ENCODE results near the gene CRYZ. TPM values are rescaled to one million over a fixed set of nuclear protein-coding genes. Genes with fewer than 3 reads are reported as not detected.

CRYZ gene
- polyA plus RNA-seq, 1 of the 3 experiments (the other 2 are of a cell fraction): 57.2 TPM

GRCh38 chr1:74703386-74704182 lies 29.3 kb downstream of the CRYZ start:
- Histone ChIP-seq H3K9me3 (no peaks in the 10 kb centered on the region), H3F3A (replicated peaks; ENCODE audit: insufficient read depth) (no peaks in the 10 kb centered on the region), H3K36me3 (replicated peaks in 1 of 2; ENCODE audit: control insufficient read depth in 1 of 2, insufficient read depth in 2 of 2, low read length in 1 of 2) (peaks cover 26 to 30% of the 10 kb centered on the region in 2 experiments), H3K79me2 (ENCODE audit: insufficient read depth) (no peaks in the 10 kb centered on the region), H3K4me3 (ENCODE audit: low read depth in 2 of 2, low read length in 1 of 2) (no peak overlapping the region), H3K4me2 (no peak overlapping the region), H3K9ac (no peak overlapping the region), H3K27me3 (ENCODE audit: insufficient read depth) (no peaks in the 10 kb centered on the region), H3K9me2 (no peaks in the 10 kb centered on the region), H4K20me1 (ENCODE audit: insufficient read depth) (no peaks in the 10 kb centered on the region), H2AFZ (ENCODE audit: low read depth) (no peak overlapping the region), H3K4me1 (ENCODE audit: control insufficient read depth in 1 of 2, insufficient read depth in 2 of 2, low read depth in 1 of 2, low read length in 1 of 2) (no peaks in the 10 kb centered on the region), H3K27ac (ENCODE audit: low read depth in 2 of 2, low read length in 1 of 2) (no peak overlapping the region)
- no peak for DNase-seq
- ChIA-PET CTCF (interaction anchor here (1.1 to 1.5 kb wide), 2 partner anchors 14 to 193 kb away, joined by 3 to 5 read pairs; no protein-coding TSS in a partner anchor), POLR2A (no interaction called here)
- 98% methylated on average over 6 of the region's 6 CpGs for WGBS (ENCODE audit: low lambda C conversion rate)
- no peak for TF ChIP-seq FOXJ3 (CRISPR knock-in tag; IDR thresholded peaks at IDR 0.05)
- TF ChIP-seq EZH2phosphoT487 (IDR thresholded peaks at IDR 0.05; ENCODE audit: borderline replicate concordance, low read depth): no peak
- no peak for TF ChIP-seq CHD2 (IDR thresholded peaks at IDR 0.05; ENCODE audit: low read length, partially characterized antibody)
- no peak for TF ChIP-seq RXRA (IDR thresholded peaks at IDR 0.05; ENCODE audit: borderline replicate concordance, low read depth)
- no peak for TF ChIP-seq JUND (IDR thresholded peaks at IDR 0.05)
- no peak for TF ChIP-seq CTCF (IDR thresholded peaks at IDR 0.05)
- no peak for TF ChIP-seq RAD21 (IDR thresholded peaks at IDR 0.05; ENCODE audit: low read length)
- no peak for TF ChIP-seq RCOR1 (IDR thresholded peaks at IDR 0.05; ENCODE audit: low read length)
- TF ChIP-seq TCF12 (IDR thresholded peaks at IDR 0.05): no peak
- TF ChIP-seq GABPA (IDR thresholded peaks at IDR 0.05; ENCODE audit: low read depth): no peak
- no peak for TF ChIP-seq NRF1 (IDR thresholded peaks at IDR 0.05; ENCODE audit: low read depth, low read length)
- no peak for TF ChIP-seq RFX5 (IDR thresholded peaks at IDR 0.05; ENCODE audit: low read length)
- no peak for TF ChIP-seq NFIC (IDR thresholded peaks at IDR 0.05; ENCODE audit: borderline replicate concordance)
- TF ChIP-seq USF2 (IDR thresholded peaks at IDR 0.05; ENCODE audit: borderline replicate concordance, low read depth, low read length): no peak
- no peak for TF ChIP-seq ZBTB33 (IDR thresholded peaks at IDR 0.05; ENCODE audit: borderline replicate concordance, low read depth)
- TF ChIP-seq EP300 (IDR thresholded peaks at IDR 0.05; ENCODE audit: borderline replicate concordance in 1 of 2, low read depth in 1 of 2, low read length in 1 of 2): no peak
- no peak for TF ChIP-seq MEF2A (IDR thresholded peaks at IDR 0.05; ENCODE audit: borderline replicate concordance, low read depth)
